ENCODE data around the gene ASB6.

The ASB6 gene

GRCh38 chr9:129627556-129628440 is 14.2 kb downstream of the ASB6 start:
- Histone ChIP-seq H3K4me2 (ENCODE audit: low read length) (peak overlapping the region; percentile 83), H3K4me3 (ENCODE audit: low read depth, low read length) (peak overlapping the region; percentile 76), H3K9me3 (ENCODE audit: control insufficient read depth, low read length) (no peaks in the 10 kb centered on the region), H3K79me2 (peaks cover 13% of the 10 kb centered on the region), H3K27ac (no peak overlapping the region), H3K36me3 (ENCODE audit: control insufficient read depth, insufficient read depth, low read length) (no peaks in the 10 kb centered on the region), H3K4me1 (peaks cover 3% of the 10 kb centered on the region), H3K27me3 (ENCODE audit: control insufficient read depth, insufficient read depth, low read length) (no peaks in the 10 kb centered on the region), H2AFZ (no peak overlapping the region), H3K9ac (no peak overlapping the region)
- no peak for TF ChIP-seq CTCF (IDR thresholded peaks at IDR 0.05)

GRCh38 chr9:129626625-129627284 is 15.2 kb downstream of the ASB6 start:
- TF ChIP-seq CTCF (IDR thresholded peaks at IDR 0.05), result no peak
- peaks cover 12% of the 10 kb centered on the region for H3K79me2 ChIP-seq

GRCh38 chr9:129626079-129626624 is 15.8 kb downstream of the ASB6 start, which contains the start of gene NTMT1:
Gene NTMT1, plus strand, starts transcription at chr9:129626163. Its CDS starts 6,541 bp downstream, at chr9:129632704.
- peak within 1 kb of the TSS; percentile 83 for H3K27ac ChIP-seq
- H3K9me3 ChIP-seq (ENCODE audit: control insufficient read depth, low read length), result no peaks in the 10 kb centered on the region
- peak within 1 kb of the TSS; percentile 76 for H3K4me3 ChIP-seq (ENCODE audit: low read depth, low read length)
- peak within 1 kb of the TSS; percentile 83 for H3K4me2 ChIP-seq (ENCODE audit: low read length)
- TF ChIP-seq CTCF (IDR thresholded peaks at IDR 0.05), result no peak
- H3K79me2 ChIP-seq, result peaks cover 10% of the 10 kb centered on the region
- H3K4me1 ChIP-seq, result peaks cover 3% of the 10 kb centered on the region
- no peak within 1 kb of the TSS for H3K9ac ChIP-seq
- peak within 1 kb of the TSS; percentile 74 for H2AFZ ChIP-seq
- H3K36me3 ChIP-seq (ENCODE audit: control insufficient read depth, insufficient read depth, low read length), result no peaks in the 10 kb centered on the region
- no peaks in the 10 kb centered on the region for H3K27me3 ChIP-seq (ENCODE audit: control insufficient read depth, insufficient read depth, low read length)

More at GRCh38 chr9:129626625-129627284, 15.2 kb downstream of the ASB6 start:
- peak overlapping the region; percentile 76 for H3K4me3 ChIP-seq (ENCODE audit: low read depth, low read length)
- no peaks in the 10 kb centered on the region for H3K27me3 ChIP-seq (ENCODE audit: control insufficient read depth, insufficient read depth, low read length)
- H3K9me3 ChIP-seq (ENCODE audit: control insufficient read depth, low read length), result no peaks in the 10 kb centered on the region
- peak overlapping the region; percentile 83 for H3K27ac ChIP-seq
- H3K4me1 ChIP-seq, result peaks cover 3% of the 10 kb centered on the region
- H3K9ac ChIP-seq, result no peak overlapping the region
- peak overlapping the region; percentile 74 for H2AFZ ChIP-seq
- H3K36me3 ChIP-seq (ENCODE audit: control insufficient read depth, insufficient read depth, low read length), result no peaks in the 10 kb centered on the region
- peak overlapping the region; percentile 83 for H3K4me2 ChIP-seq (ENCODE audit: low read length)

- H3K36me3 ChIP-seq (ENCODE audit: control insufficient read depth, insufficient read depth, low read length), result no peaks in the 10 kb centered on the region
- no peaks in the 10 kb centered on the region for H3K9me3 ChIP-seq (ENCODE audit: control insufficient read depth, low read length)
- peaks cover 8% of the 10 kb centered on the region for H3K79me2 ChIP-seq
- TF ChIP-seq CTCF (IDR thresholded peaks at IDR 0.05), result no peak
- H2AFZ ChIP-seq, result no peak overlapping the region
- no peak overlapping the region for H3K9ac ChIP-seq
- no peaks in the 10 kb centered on the region for H3K27me3 ChIP-seq (ENCODE audit: control insufficient read depth, insufficient read depth, low read length)
- no peak overlapping the region for H3K4me2 ChIP-seq (ENCODE audit: low read length)
- H3K4me3 ChIP-seq (ENCODE audit: low read depth, low read length), result no peak overlapping the region
- peaks cover 3% of the 10 kb centered on the region for H3K4me1 ChIP-seq
- H3K27ac ChIP-seq, result no peak overlapping the region
Observed at GRCh38 chr9:129624947-129625346, 17.0 kb downstream of the ASB6 start.

Data from parathyroid adenoma (tissue), 2 donors.